PC-3 (cell line): Measurements from ENCODE around the gene B3GALT2. TPM values are rescaled to one million over a fixed set of nuclear protein-coding genes. Genes with fewer than 3 reads are reported as not detected.

Experiments
- ATAC-seq: fragments of 200-7000 bp; cut with Tn5 transposase; 2 replicates; pipeline ENCODE4 v1.9.1; 2020; ENCODE audit warnings: mild to moderate bottlenecking, moderate library complexity
- BruUV-seq: library from RNA; stranded (reverse); fragments of 400-500 nt; replicated peaks from 2 replicates; lab custom pipeline; 2021; lab: Mats Ljungman, UMichigan
- CTCF ChIA-PET: fragments of 300-600 bp; sonication (Branson Sonifier 250); formaldehyde crosslinking; loops from one replicate; lab custom pipeline; 2022; ENCODE audit warnings: antibody characterized with exemption; lab: Charles Lee
- POLR2A ChIA-PET: fragments of 300-600 bp; sonication (Branson Sonifier 250); formaldehyde crosslinking; loops from one replicate; lab custom pipeline; 2022; ENCODE audit warnings: antibody characterized with exemption; ENCODE audit not compliant: unreplicated experiment; lab: Charles Lee
- DNase-seq: peaks from one replicate; pipeline ENCODE4 v3.0.0-alpha.2; 2015
- H2AFZ ChIP-seq: fragments of 300-600 bp; sonication (generic); 2 replicates; pipeline ENCODE4 v1.6.0; 2016; ENCODE audit warnings: antibody characterized with exemption, low read length
- H3F3A ChIP-seq: fragments of 300-600 bp; sonication (generic); one replicate; pipeline ENCODE4 v1.6.0; 2017; ENCODE audit warnings: antibody characterized with exemption, low read length, control low read depth, mild to moderate bottlenecking; ENCODE audit not compliant: unreplicated experiment
- H3K27ac ChIP-seq: fragments of 300-600 bp; sonication (generic); 2 replicates; pipeline ENCODE4 v1.5.1; 2016; ENCODE audit warnings: mild to moderate bottlenecking, low read length
- H3K27me3 ChIP-seq: fragments of 300-600 bp; sonication (generic); 2 replicates; pipeline ENCODE4 v1.6.1; 2016; ENCODE audit warnings: low read length, mixed read lengths
- H3K36me3 ChIP-seq: fragments of 300-600 bp; sonication (generic); 2 replicates; pipeline ENCODE4 v1.6.1; 2016; ENCODE audit warnings: low read depth, mixed run types, low read length, mixed read lengths
- H3K4me1 ChIP-seq: fragments of 300-600 bp; sonication (generic); 2 replicates; pipeline ENCODE4 v1.5.1; 2016; ENCODE audit warnings: low read length; ENCODE audit not compliant: insufficient read depth
- H3K4me2 ChIP-seq: fragments of 300-600 bp; sonication (generic); 2 replicates; pipeline ENCODE4 v1.6.0; 2016; ENCODE audit warnings: low read length
- H3K4me3 ChIP-seq: fragments of 300-600 bp; sonication (generic); 2 replicates; pipeline ENCODE4 v1.5.1; 2016; ENCODE audit warnings: mild to moderate bottlenecking, low read length, mixed read lengths
- H3K79me2 ChIP-seq: fragments of 300-600 bp; sonication (generic); 2 replicates; pipeline ENCODE4 v1.6.1; 2017; ENCODE audit warnings: low read length, mixed read lengths
- H3K9ac ChIP-seq: fragments of 300-600 bp; sonication (generic); 2 replicates; pipeline ENCODE4 v1.6.0; 2016; ENCODE audit warnings: mild to moderate bottlenecking, low read length
- H3K9me2 ChIP-seq: fragments of 300-600 bp; sonication (generic); replicated peaks from 2 replicates; pipeline ENCODE4 v1.6.1; 2016; ENCODE audit warnings: mixed run types, low read length, mixed read lengths
- H3K9me3 ChIP-seq: fragments of 300-600 bp; sonication (generic); 2 replicates; pipeline ENCODE4 v1.6.1; 2016; ENCODE audit warnings: low read length, mixed read lengths
- H4K20me1 ChIP-seq: fragments of 300-600 bp; sonication (generic); 2 replicates; pipeline ENCODE4 v1.6.1; 2016; ENCODE audit warnings: low read length, mixed read lengths
- EZH2 ChIP-seq: fragments of 300-600 bp; sonication (generic); IDR thresholded peaks from one replicate; pipeline ENCODE4 v1.6.1; 2017; ENCODE audit warnings: antibody characterized with exemption, mild to moderate bottlenecking, low read length; ENCODE audit not compliant: unreplicated experiment
- EZH2phosphoT487 ChIP-seq: fragments of 300-600 bp; sonication (generic); IDR thresholded peaks from 2 replicates; pipeline ENCODE4 v1.6.1; 2018; ENCODE audit warnings: mild to moderate bottlenecking, antibody characterized with exemption, low read length, borderline replicate concordance
- intact Hi-C: fragments of 100-400 bp; cut with micrococcal nuclease; formaldehyde crosslinking; loops from 2 replicates; pipeline ENCODE4 v1.9.0; 2023
- total RNA-seq: library from RNA; depleted of rRNA; stranded (reverse); fragments of >200 nt; gene quantifications from 2 replicates; pipeline ENCODE4 v1.2.3, GENCODE V29; 2014
- TF ChIP-seq, protein P1 (sequence below): fragments of 300-600 bp; sonication (generic); conservative IDR thresholded peaks from 2 replicates; pipeline ENCODE4 v1.5.1; 2017; ENCODE audit warnings: antibody characterized with exemption, low read depth, mild to moderate bottlenecking, low read length

The B3GALT2 gene
- total RNA-seq, 1 experiment from 2014 or later, result not detected

- Histone ChIP-seq H3K9ac (no peak overlapping the region), H3F3A (no peaks in the 10 kb centered on the region), H2AFZ (no peak overlapping the region), H3K27ac (no peak overlapping the region), H3K9me2 (no peaks in the 10 kb centered on the region), H3K27me3 (no peaks in the 10 kb centered on the region), H3K4me3 (no peak overlapping the region), H3K9me3 (no peaks in the 10 kb centered on the region), H3K4me1 (no peaks in the 10 kb centered on the region), H4K20me1 (peaks cover 4% of the 10 kb centered on the region; the same call in 1 of the 2 replicates), H3K4me2 (no peak overlapping the region), H3K79me2 (peaks cover 4% of the 10 kb centered on the region; the same call in 1 of the 2 replicates), H3K36me3 (peaks cover 18% of the 10 kb centered on the region)
- intact Hi-C loops, result loop anchor here (5.0 kb wide), 1 partner anchor 195 kb away; no protein-coding TSS in a partner anchor
- ChIA-PET POLR2A (interaction anchor here (0.6 kb wide), 1 partner anchor 85 kb away, joined by 5 read pairs; no protein-coding TSS in a partner anchor), CTCF (no interaction called here)
- TF ChIP-seq EZH2phosphoT487 (no peak), EZH2 (no peak)
- TF ChIP-seq, protein P1, sequence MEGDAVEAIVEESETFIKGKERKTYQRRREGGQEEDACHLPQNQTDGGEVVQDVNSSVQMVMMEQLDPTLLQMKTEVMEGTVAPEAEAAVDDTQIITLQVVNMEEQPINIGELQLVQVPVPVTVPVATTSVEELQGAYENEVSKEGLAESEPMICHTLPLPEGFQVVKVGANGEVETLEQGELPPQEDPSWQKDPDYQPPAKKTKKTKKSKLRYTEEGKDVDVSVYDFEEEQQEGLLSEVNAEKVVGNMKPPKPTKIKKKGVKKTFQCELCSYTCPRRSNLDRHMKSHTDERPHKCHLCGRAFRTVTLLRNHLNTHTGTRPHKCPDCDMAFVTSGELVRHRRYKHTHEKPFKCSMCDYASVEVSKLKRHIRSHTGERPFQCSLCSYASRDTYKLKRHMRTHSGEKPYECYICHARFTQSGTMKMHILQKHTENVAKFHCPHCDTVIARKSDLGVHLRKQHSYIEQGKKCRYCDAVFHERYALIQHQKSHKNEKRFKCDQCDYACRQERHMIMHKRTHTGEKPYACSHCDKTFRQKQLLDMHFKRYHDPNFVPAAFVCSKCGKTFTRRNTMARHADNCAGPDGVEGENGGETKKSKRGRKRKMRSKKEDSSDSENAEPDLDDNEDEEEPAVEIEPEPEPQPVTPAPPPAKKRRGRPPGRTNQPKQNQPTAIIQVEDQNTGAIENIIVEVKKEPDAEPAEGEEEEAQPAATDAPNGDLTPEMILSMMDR, result no peak
- ATAC-seq, result no peak
- no peak for DNase-seq
- BruUV-seq, result no TSS peak
Observed at GRCh38 chr1:193141804-193142203, 44.6 kb downstream of the B3GALT2 start.

GRCh38 chr1:193140254-193140653, 46.2 kb downstream of the B3GALT2 start:
- ChIA-PET CTCF (no interaction called here), POLR2A (no interaction called here)
- Histone ChIP-seq H4K20me1 (peaks cover 4% of the 10 kb centered on the region; the same call in 1 of the 2 replicates), H3K9ac (no peak overlapping the region), H2AFZ (no peak overlapping the region), H3K36me3 (peaks cover 25% of the 10 kb centered on the region), H3K4me2 (no peak overlapping the region), H3K27ac (no peak overlapping the region), H3K79me2 (peaks cover 4% of the 10 kb centered on the region; the same call in 1 of the 2 replicates), H3K27me3 (no peaks in the 10 kb centered on the region), H3K9me3 (no peaks in the 10 kb centered on the region), H3K4me1 (no peaks in the 10 kb centered on the region), H3F3A (no peaks in the 10 kb centered on the region), H3K4me3 (no peak overlapping the region), H3K9me2 (no peaks in the 10 kb centered on the region)
- intact Hi-C loops, result loop anchor here (5.0 kb wide), 1 partner anchor 197 kb away; no protein-coding TSS in a partner anchor
- TF ChIP-seq EZH2, result no peak
- TF ChIP-seq, protein P1, result no peak
- TF ChIP-seq EZH2phosphoT487, result no peak
- ATAC-seq (no peak), DNase-seq (no peak)
- no TSS peak for BruUV-seq

DNA sequence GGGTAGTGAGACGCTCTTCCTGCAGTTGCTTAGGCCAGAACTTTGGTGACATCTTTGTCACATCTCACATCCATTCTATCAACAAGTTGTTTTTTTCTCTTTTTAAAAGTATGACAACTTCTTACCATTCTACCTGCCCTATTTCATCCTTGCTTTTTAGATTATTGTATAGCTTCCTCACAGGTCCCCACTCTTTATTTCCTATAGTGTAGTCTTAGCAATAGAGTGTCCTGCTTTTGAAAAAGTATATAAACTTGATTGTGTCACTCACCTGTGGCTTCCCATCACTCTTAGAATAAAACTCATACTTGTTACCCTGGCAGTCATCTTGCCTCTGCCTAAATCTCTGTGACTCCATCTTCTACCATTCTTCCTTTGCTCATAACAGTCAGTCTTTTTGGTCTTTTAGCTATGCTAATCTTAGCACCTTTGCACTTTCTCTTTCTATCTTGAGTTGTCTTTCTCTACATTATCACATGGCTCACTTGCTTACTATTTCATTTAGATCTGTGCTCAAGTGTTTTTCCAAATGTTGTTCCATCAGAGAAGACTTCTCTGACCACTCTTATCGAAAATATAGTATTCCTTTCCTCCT, 55.0 kb downstream of the B3GALT2 start:
- H3K4me2 ChIP-seq, result no peak overlapping the region
- no peak overlapping the region for H3K27ac ChIP-seq
- ATAC-seq, result no peak
- no peaks in the 10 kb centered on the region for H3K9me3 ChIP-seq
- intact Hi-C loops, result no loop called here
- H2AFZ ChIP-seq, result no peak overlapping the region
- CTCF ChIA-PET, result no interaction called here
- peaks cover 39% of the 10 kb centered on the region for H3K79me2 ChIP-seq
- H3K4me1 ChIP-seq, result no peaks in the 10 kb centered on the region
- H4K20me1 ChIP-seq, result 0 out of 2 replicates have a peak, but pooled peaks cover 6% of the 10 kb centered on the region
- no peaks in the 10 kb centered on the region for H3K27me3 ChIP-seq
- no peak overlapping the region for H3K9ac ChIP-seq
- H3F3A ChIP-seq, result no peaks in the 10 kb centered on the region
- no TSS peak for BruUV-seq
- no peaks in the 10 kb centered on the region for H3K9me2 ChIP-seq
- no peak overlapping the region for H3K4me3 ChIP-seq
- H3K36me3 ChIP-seq, result peaks cover 30% of the 10 kb centered on the region
- TF ChIP-seq EZH2 (no peak), EZH2phosphoT487 (no peak)
- TF ChIP-seq, protein P1, result no peak
- no peak for DNase-seq
- POLR2A ChIA-PET, result no interaction called here
